ENCODE measurements around the gene LMF1.

GRCh38 chr16:817001-817906 lies 153.5 kb downstream of the LMF1 start:
- TF ChIP-seq, protein P1, sequence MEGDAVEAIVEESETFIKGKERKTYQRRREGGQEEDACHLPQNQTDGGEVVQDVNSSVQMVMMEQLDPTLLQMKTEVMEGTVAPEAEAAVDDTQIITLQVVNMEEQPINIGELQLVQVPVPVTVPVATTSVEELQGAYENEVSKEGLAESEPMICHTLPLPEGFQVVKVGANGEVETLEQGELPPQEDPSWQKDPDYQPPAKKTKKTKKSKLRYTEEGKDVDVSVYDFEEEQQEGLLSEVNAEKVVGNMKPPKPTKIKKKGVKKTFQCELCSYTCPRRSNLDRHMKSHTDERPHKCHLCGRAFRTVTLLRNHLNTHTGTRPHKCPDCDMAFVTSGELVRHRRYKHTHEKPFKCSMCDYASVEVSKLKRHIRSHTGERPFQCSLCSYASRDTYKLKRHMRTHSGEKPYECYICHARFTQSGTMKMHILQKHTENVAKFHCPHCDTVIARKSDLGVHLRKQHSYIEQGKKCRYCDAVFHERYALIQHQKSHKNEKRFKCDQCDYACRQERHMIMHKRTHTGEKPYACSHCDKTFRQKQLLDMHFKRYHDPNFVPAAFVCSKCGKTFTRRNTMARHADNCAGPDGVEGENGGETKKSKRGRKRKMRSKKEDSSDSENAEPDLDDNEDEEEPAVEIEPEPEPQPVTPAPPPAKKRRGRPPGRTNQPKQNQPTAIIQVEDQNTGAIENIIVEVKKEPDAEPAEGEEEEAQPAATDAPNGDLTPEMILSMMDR (IDR thresholded peaks at IDR 0.05) = no peak
- no peak for TF ChIP-seq POLR2A (IDR thresholded peaks at IDR 0.05)
